Liver (tissue), 9 donors: ENCODE measurements around the gene CCIN. TPM values are rescaled to one million over a fixed set of nuclear protein-coding genes. Genes with fewer than 3 reads are reported as not detected.

Experiments used
- DNase-seq: peaks from one replicate; pipeline ENCODE4 v3.0.0-alpha.2; 2017; ENCODE audit warnings: low spot score
- H3K27ac ChIP-seq, 2 donors: one replicate each; pipeline ENCODE4 v1.7.0; 2013; ENCODE audit warnings: inconsistent platforms in 2 of 2, low read length in 2 of 2, control low read depth in 1 of 2, low read depth in 1 of 2, mild to moderate bottlenecking in 1 of 2
- H3K27me3 ChIP-seq, 4 donors: one replicate each; pipeline versions ENCODE4 v1.6.1 to v1.7.0; 2013; ENCODE audit warnings: low read length in 3 of 4, inconsistent platforms in 1 of 4, mild to moderate bottlenecking in 1 of 4, moderate library complexity in 1 of 4; ENCODE audit not compliant: control insufficient read depth in 4 of 4, insufficient read depth in 4 of 4
- H3K36me3 ChIP-seq, 4 donors: one replicate each; pipeline versions ENCODE4 v1.6.1 to v1.7.0; 2013; ENCODE audit warnings: low read length in 3 of 4, mild to moderate bottlenecking in 3 of 4, low read depth in 1 of 4, moderate library complexity in 1 of 4; ENCODE audit not compliant: control insufficient read depth in 4 of 4, insufficient read depth in 3 of 4
- H3K4me1 ChIP-seq, 4 donors: one replicate each; pipeline versions ENCODE4 v1.6.1 to v1.7.0; 2013; ENCODE audit warnings: low read length in 3 of 4, mild to moderate bottlenecking in 3 of 4, moderate library complexity in 1 of 4; ENCODE audit not compliant: control insufficient read depth in 4 of 4, insufficient read depth in 4 of 4
- H3K4me3 ChIP-seq, 3 donors: one replicate each; pipeline versions ENCODE4 v1.6.1 to v1.7.0; 2013; ENCODE audit warnings: low read length in 3 of 3, control low read depth in 1 of 3, low read depth in 1 of 3, mild to moderate bottlenecking in 1 of 3
- H3K9ac ChIP-seq, 2 donors: one replicate each; pipeline ENCODE4 v1.7.0; 2013; ENCODE audit warnings: low read length in 2 of 2, mild to moderate bottlenecking in 2 of 2, moderate library complexity in 2 of 2, control low read depth in 1 of 2, low read depth in 1 of 2
- H3K9me3 ChIP-seq, 4 donors: one replicate each; pipeline versions ENCODE4 v1.6.1 to v1.7.0; 2013; ENCODE audit warnings: low read length in 3 of 4; ENCODE audit not compliant: control insufficient read depth in 4 of 4
- ATF3 ChIP-seq: IDR thresholded peaks from 2 replicates; pipeline ENCODE4 v1.6.1; 2016; ENCODE audit warnings: antibody characterized with exemption
- CTCF ChIP-seq: fragments of 150-350 bp; IDR thresholded peaks from 2 replicates; pipeline ENCODE4 v1.5.1; 2017; ENCODE audit warnings: improper control_type of control experiment, low read depth, low read length; ENCODE audit not compliant: missing input control
- EGR1 ChIP-seq, 2 donors: IDR thresholded peaks; 2 replicates each; pipeline ENCODE4 v1.6.1; 2016 to 2018; ENCODE audit warnings: antibody characterized with exemption in 2 of 2, low read depth in 2 of 2
- FOXA2 ChIP-seq: IDR thresholded peaks from 2 replicates; pipeline ENCODE4 v1.6.1; 2016; ENCODE audit warnings: antibody characterized with exemption
- GABPA ChIP-seq, 2 donors: IDR thresholded peaks in 1 of 2; conservative IDR thresholded peaks in 1 of 2; 2 replicates each; pipeline ENCODE4 v1.6.1; 2016; ENCODE audit warnings: antibody characterized with exemption in 2 of 2, mild to moderate bottlenecking in 1 of 2, moderate library complexity in 1 of 2
- HNF4A ChIP-seq, 2 donors: conservative IDR thresholded peaks; 2 replicates each; pipeline ENCODE4 v1.6.1; 2016; ENCODE audit warnings: antibody characterized with exemption in 2 of 2, mild to moderate bottlenecking in 2 of 2
- JUND ChIP-seq, 2 donors: IDR thresholded peaks; 2 replicates each; pipeline ENCODE4 v1.6.1; 2016; ENCODE audit warnings: antibody characterized with exemption in 2 of 2
- MAX ChIP-seq: IDR thresholded peaks from 2 replicates; pipeline ENCODE4 v1.6.1; 2016; ENCODE audit warnings: antibody characterized with exemption
- NR2F2 ChIP-seq: IDR thresholded peaks from 2 replicates; pipeline ENCODE4 v1.6.1; 2016; ENCODE audit warnings: antibody characterized with exemption
- RAD21 ChIP-seq, 2 donors: IDR thresholded peaks; 2 replicates each; pipeline ENCODE4 v1.6.1; 2016; ENCODE audit warnings: antibody characterized with exemption in 2 of 2, mild to moderate bottlenecking in 2 of 2
- REST ChIP-seq: IDR thresholded peaks from 2 replicates; pipeline ENCODE4 v1.6.1; 2016; ENCODE audit warnings: antibody characterized with exemption, mild to moderate bottlenecking
- TAF1 ChIP-seq: conservative IDR thresholded peaks from 2 replicates; pipeline ENCODE4 v1.6.1; 2016; ENCODE audit warnings: antibody characterized with exemption, mild to moderate bottlenecking
- YY1 ChIP-seq: IDR thresholded peaks from 2 replicates; pipeline ENCODE4 v1.6.1; 2016; ENCODE audit warnings: antibody characterized with exemption, mild to moderate bottlenecking
- WGBS: extraction: QIAGEN DNeasy Blood & Tissue Kit; methylation state at CpG from one replicate; pipeline ENCODE4 v1.1.7; 2013; 5-methylcytosine and 5-hydroxymethylcytosine counted together
- polyA plus RNA-seq, 2 donors: library from polyadenylated mRNA; stranded (reverse) in 1 of 2; unstranded in 1 of 2; fragments of 200-250 nt in 1 of 2; fragments of >200 nt in 1 of 2; fragmentation: Nextera tagmentation in 1 of 2; extraction: Ambion mirVana in 1 of 2; gene quantifications; one replicate each; pipeline versions ENCODE4 v1.2.1 to v1.2.3, GENCODE V29; 2013 to 2015
- total RNA-seq, 2 donors: library from RNA; depleted of rRNA; stranded (reverse); fragments of >200 nt; gene quantifications; one replicate each; pipeline ENCODE4 v1.2.3, GENCODE V29; 2014
- donor health status: healthy.
- donor health status: healthy.
- donor health status: healthy.
- donor health status: healthy.
- donor health status: healthy.

The CCIN gene
- total and polyA plus RNA-seq, 4 donors, result not detected

- H3K36me3 ChIP-seq, result peaks cover 24 to 71% (median 70%) of the 10 kb centered on the region in 4 donors
- H3K4me1 ChIP-seq, result no peaks in the 10 kb centered on the region
- TF ChIP-seq REST, result no peak
- TF ChIP-seq YY1, result no peak
- TF ChIP-seq RAD21 (IDR thresholded peaks at IDR 0.05), result no peak
- no peak for TF ChIP-seq NR2F2
- TF ChIP-seq MAX, result no peak
- no peak for TF ChIP-seq TAF1
- TF ChIP-seq HNF4A (conservative IDR thresholded peaks at IDR 0.05), result no peak
- no peak for TF ChIP-seq EGR1 (IDR thresholded peaks at IDR 0.05; ENCODE audit: low read depth in 2 of 2)
- TF ChIP-seq JUND (IDR thresholded peaks at IDR 0.05), result no peak
- no peak for TF ChIP-seq ATF3
- no peak overlapping the region for H3K27ac ChIP-seq
- DNase-seq, result no peak
- H3K27me3 ChIP-seq, result no peaks in the 10 kb centered on the region
- H3K9me3 ChIP-seq, result no peaks in the 10 kb centered on the region
- 95% methylated on average over 5 of the region's 5 CpGs for WGBS
- no peak overlapping the region for H3K9ac ChIP-seq
- no peak overlapping the region for H3K4me3 ChIP-seq
These were observed 48.8 kb downstream of the CCIN start for GRCh38 chr9:36218011-36218410.

GRCh38 chr9:36218411-36218901 is 49.3 kb downstream of the CCIN start:
- WGBS, result 91% methylated on average over 7 of the region's 7 CpGs

More at GRCh38 chr9:36218411-36218901, 49.3 kb downstream of the CCIN start:
- TF ChIP-seq JUND (IDR thresholded peaks at IDR 0.05) (no peak), YY1 (no peak), NR2F2 (no peak), RAD21 (IDR thresholded peaks at IDR 0.05) (no peak), GABPA (IDR thresholded peaks at IDR 0.05 in 1 of 2, conservative IDR thresholded peaks at IDR 0.05 in 1 of 2) (no peak), EGR1 (IDR thresholded peaks at IDR 0.05; ENCODE audit: low read depth in 2 of 2) (no peak), TAF1 (no peak), REST (no peak), ATF3 (no peak), FOXA2 (no peak), MAX (no peak), HNF4A (conservative IDR thresholded peaks at IDR 0.05) (no peak), CTCF (no peak)
- no peak for DNase-seq
- no peaks in the 10 kb centered on the region for H3K27me3 ChIP-seq
- H3K36me3 ChIP-seq, result peaks cover 25 to 76% (median 72%) of the 10 kb centered on the region in 4 donors
- H3K9me3 ChIP-seq, result no peaks in the 10 kb centered on the region
- H3K4me3 ChIP-seq, result no peak overlapping the region
- no peak overlapping the region for H3K27ac ChIP-seq
- H3K4me1 ChIP-seq, result no peaks in the 10 kb centered on the region
- no peak overlapping the region for H3K9ac ChIP-seq
